ENCODE data around the gene ZNF804B.

DNA sequence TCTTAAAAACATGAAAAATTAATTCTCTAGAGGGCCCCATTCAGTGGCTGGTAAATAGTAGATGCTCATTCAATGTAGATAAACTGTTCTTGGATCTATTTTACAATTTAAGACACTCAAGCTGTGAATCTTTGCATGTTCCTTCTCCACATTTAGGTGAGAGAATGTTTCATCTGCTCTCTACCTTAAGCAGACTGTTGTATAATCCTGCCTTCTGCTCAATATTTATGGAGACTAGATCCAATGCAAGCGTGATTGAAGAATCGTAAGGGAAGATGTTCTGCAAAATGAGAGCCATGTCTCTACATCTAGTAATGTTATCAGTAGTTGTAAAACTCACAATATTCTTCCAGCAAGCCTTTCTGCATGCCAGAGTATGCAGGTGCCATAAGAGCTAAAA, 151.0 kb downstream of the ZNF804B start:
- TF ChIP-seq, protein P1, sequence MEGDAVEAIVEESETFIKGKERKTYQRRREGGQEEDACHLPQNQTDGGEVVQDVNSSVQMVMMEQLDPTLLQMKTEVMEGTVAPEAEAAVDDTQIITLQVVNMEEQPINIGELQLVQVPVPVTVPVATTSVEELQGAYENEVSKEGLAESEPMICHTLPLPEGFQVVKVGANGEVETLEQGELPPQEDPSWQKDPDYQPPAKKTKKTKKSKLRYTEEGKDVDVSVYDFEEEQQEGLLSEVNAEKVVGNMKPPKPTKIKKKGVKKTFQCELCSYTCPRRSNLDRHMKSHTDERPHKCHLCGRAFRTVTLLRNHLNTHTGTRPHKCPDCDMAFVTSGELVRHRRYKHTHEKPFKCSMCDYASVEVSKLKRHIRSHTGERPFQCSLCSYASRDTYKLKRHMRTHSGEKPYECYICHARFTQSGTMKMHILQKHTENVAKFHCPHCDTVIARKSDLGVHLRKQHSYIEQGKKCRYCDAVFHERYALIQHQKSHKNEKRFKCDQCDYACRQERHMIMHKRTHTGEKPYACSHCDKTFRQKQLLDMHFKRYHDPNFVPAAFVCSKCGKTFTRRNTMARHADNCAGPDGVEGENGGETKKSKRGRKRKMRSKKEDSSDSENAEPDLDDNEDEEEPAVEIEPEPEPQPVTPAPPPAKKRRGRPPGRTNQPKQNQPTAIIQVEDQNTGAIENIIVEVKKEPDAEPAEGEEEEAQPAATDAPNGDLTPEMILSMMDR (IDR thresholded peaks at IDR 0.05): no peak
- no peak for TF ChIP-seq POLR2A (IDR thresholded peaks at IDR 0.05)

All from right lobe of liver (tissue), 4 donors.